Astrocyte (in vitro differentiated cells and primary cell): ENCODE measurements around the gene TMEM108.

Experiments used
- EZH2 ChIP-seq: IDR thresholded peaks from 2 replicates; pipeline ENCODE4 v1.6.1; 2012; ENCODE audit warnings: mild to moderate bottlenecking, low read length, inconsistent platforms; ENCODE audit not compliant: insufficient read depth
- TF ChIP-seq, protein P1 (sequence below): IDR thresholded peaks from 2 replicates; pipeline ENCODE4 v1.5.1; 2011; ENCODE audit warnings: low read depth, mild to moderate bottlenecking, inconsistent platforms, low read length, moderate library complexity; ENCODE audit not compliant: insufficient read depth

DNA sequence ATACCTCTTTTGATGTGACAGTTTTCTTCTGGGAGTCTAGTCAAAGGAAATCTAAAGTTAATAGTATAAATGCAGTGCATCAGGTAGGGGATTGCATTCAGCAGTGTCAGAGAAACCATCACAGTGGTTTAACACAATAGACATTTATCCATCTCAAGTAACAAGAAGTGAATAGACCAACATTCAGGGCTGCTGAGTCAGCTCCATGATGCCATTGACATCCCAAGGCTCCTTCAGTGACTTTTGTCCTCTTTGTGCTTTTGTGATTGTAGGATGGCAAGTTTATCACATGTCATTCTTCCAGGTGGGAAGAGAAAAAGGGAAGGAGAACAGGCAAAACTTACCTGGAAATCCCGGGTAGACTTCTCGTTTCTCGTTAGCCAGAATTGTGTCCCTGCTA lies 158.3 kb downstream of the TMEM108 start:
- TF ChIP-seq, protein P1, sequence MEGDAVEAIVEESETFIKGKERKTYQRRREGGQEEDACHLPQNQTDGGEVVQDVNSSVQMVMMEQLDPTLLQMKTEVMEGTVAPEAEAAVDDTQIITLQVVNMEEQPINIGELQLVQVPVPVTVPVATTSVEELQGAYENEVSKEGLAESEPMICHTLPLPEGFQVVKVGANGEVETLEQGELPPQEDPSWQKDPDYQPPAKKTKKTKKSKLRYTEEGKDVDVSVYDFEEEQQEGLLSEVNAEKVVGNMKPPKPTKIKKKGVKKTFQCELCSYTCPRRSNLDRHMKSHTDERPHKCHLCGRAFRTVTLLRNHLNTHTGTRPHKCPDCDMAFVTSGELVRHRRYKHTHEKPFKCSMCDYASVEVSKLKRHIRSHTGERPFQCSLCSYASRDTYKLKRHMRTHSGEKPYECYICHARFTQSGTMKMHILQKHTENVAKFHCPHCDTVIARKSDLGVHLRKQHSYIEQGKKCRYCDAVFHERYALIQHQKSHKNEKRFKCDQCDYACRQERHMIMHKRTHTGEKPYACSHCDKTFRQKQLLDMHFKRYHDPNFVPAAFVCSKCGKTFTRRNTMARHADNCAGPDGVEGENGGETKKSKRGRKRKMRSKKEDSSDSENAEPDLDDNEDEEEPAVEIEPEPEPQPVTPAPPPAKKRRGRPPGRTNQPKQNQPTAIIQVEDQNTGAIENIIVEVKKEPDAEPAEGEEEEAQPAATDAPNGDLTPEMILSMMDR: no peak
- TF ChIP-seq EZH2: no peak
